Measurements from ENCODE around the gene TMEM198. TPM values are rescaled to one million over a fixed set of nuclear protein-coding genes. Genes with fewer than 3 reads are reported as not detected.
A peak's percentile ranks its signal among the peaks of the same experiment; 100 is the strongest.

TMEM198 gene
- total RNA-seq, 2 experiments from 2014 or later, result 2.1 to 2.2 TPM

DNA sequence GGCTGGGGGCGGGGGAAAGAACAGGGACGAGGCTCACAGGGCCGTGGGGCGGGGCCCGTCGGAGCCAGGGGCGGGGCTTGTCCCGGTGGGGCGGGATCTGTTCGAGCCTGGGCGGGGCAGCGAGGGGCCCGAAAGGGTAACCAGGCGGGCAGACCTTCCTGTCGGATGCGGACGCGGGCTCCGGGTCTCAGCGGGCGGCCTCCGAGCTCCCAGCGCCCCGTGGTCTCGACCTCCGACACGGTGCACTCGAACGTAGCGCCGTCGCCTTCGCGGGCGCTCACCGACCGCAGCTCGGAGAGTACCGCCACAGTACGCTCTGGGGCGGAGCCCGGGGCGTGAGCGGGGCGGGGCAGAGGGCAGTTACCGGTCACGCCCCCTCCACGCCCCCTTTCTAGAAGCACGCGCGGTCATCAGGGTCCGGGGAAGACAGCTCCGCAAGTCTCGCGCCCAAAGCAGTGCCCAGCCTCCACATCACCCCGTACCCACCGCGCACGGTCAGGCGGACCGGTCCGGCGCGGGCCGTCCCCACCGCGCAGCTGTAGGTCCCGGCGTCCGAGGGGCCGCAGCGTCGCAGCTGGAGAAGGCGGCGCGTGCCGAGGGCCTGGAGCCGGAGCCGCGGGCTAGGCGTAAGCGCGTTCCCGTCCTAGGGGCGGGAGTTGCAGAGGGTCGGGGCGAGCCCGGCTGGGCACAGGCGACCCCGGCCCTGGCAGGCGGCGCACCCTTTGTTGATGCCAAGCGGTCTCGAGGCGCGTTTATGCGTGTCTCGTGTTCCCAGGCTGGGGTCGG, 8.7 kb downstream of the TMEM198 start:
- Mint-ChIP-seq H3K36me3 (ENCODE audit: low read depth) (no peaks in the 10 kb centered on the region), H3K27ac (no peak overlapping the region), H3K9me3 (no peaks in the 10 kb centered on the region), H3K4me1 (ENCODE audit: low read depth) (no peaks in the 10 kb centered on the region), H3K4me3 (peak overlapping the region; percentile 74), H3K27me3 (peaks cover 37% of the 10 kb centered on the region)
- TF ChIP-seq, protein P1, sequence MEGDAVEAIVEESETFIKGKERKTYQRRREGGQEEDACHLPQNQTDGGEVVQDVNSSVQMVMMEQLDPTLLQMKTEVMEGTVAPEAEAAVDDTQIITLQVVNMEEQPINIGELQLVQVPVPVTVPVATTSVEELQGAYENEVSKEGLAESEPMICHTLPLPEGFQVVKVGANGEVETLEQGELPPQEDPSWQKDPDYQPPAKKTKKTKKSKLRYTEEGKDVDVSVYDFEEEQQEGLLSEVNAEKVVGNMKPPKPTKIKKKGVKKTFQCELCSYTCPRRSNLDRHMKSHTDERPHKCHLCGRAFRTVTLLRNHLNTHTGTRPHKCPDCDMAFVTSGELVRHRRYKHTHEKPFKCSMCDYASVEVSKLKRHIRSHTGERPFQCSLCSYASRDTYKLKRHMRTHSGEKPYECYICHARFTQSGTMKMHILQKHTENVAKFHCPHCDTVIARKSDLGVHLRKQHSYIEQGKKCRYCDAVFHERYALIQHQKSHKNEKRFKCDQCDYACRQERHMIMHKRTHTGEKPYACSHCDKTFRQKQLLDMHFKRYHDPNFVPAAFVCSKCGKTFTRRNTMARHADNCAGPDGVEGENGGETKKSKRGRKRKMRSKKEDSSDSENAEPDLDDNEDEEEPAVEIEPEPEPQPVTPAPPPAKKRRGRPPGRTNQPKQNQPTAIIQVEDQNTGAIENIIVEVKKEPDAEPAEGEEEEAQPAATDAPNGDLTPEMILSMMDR (IDR thresholded peaks at IDR 0.05), result no peak
- DNase-seq, result peak; percentile 87
- ChIA-PET CTCF (interaction anchor here (0.7 to 4.2 kb wide), 6 partner anchors 8 to 150 kb away, joined by 3 to 23 read pairs (median 4); no protein-coding TSS in a partner anchor), POLR2A (interaction anchor here (0.7 to 1.2 kb wide), 2 partner anchors 8 to 53 kb away, joined by 3 to 4 read pairs; partner anchors contain the start of genes CHPF and TMEM198)
- peak; percentile 92 for ATAC-seq
- intact Hi-C loops (cut with micrococcal nuclease), result no loop called here

DNA sequence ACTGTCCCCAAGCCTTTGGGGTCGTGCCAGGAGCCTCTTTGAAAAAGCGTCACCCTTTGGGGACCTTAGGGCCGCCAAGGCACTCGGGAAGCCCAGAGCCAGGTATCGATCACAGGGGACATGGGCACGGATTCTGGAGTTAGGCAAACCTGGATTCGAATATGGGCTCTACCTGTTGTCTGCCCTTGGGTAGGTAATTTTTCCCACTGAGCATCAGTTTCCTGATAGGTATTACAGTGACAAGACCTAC, 9.3 kb downstream of the TMEM198 start:
- H3K4me1 Mint-ChIP-seq (ENCODE audit: low read depth), result no peaks in the 10 kb centered on the region
- ChIA-PET CTCF (interaction anchor here (0.7 to 4.2 kb wide), 3 partner anchors 8 to 90 kb away, joined by 3 to 23 read pairs (median 3); no protein-coding TSS in a partner anchor), POLR2A (interaction anchor here (1.2 kb wide), 1 partner anchor 53 kb away, joined by 3 read pairs; no protein-coding TSS in a partner anchor)
- peaks cover 37% of the 10 kb centered on the region for H3K27me3 Mint-ChIP-seq
- peak overlapping the region; percentile 24 for H3K4me3 Mint-ChIP-seq
- ATAC-seq, result no peak
- TF ChIP-seq, protein P1 (IDR thresholded peaks at IDR 0.05), result no peak
- no peaks in the 10 kb centered on the region for H3K9me3 Mint-ChIP-seq
- no peak overlapping the region for H3K27ac Mint-ChIP-seq
- intact Hi-C loops (cut with micrococcal nuclease), result no loop called here
- no peaks in the 10 kb centered on the region for H3K36me3 Mint-ChIP-seq (ENCODE audit: low read depth)
- no peak for DNase-seq

DNA sequence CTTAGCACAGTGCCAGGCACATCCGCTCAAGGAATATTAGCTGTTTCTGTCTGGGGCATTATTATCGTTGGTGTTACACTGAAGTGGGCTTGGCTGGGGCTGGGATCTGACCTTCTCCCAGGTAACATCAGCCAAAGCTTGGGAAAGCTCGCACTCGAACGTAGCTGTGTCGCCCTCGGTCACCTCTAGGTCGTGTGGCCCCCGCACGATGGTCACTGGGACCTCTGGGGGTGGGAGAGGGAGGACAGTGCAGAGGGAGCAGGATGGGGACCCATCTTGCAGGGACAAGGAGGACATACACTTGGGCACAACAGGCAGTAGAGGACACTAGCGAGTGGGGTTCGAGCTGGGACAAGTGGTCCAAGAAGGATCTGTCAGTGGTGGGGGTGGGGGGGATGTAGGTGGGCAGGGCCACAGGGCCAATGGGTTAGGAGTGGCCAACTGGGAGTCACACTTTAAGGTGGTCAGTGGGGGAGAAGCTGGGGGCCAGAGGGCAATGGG, 9.7 kb downstream of the TMEM198 start:
- intact Hi-C loops (cut with micrococcal nuclease), result no loop called here
- ChIA-PET CTCF (interaction anchor here (0.9 to 4.2 kb wide), 2 partner anchors 9 to 12 kb away, joined by 3 to 23 read pairs; no protein-coding TSS in a partner anchor), POLR2A (no interaction called here)
- no peak overlapping the region for H3K27ac Mint-ChIP-seq
- ATAC-seq, result no peak
- TF ChIP-seq, protein P1 (IDR thresholded peaks at IDR 0.05), result no peak
- H3K36me3 Mint-ChIP-seq (ENCODE audit: low read depth), result no peaks in the 10 kb centered on the region
- peak overlapping the region; percentile 24 for H3K4me3 Mint-ChIP-seq
- H3K27me3 Mint-ChIP-seq, result peaks cover 34% of the 10 kb centered on the region
- no peaks in the 10 kb centered on the region for H3K4me1 Mint-ChIP-seq (ENCODE audit: low read depth)
- no peaks in the 10 kb centered on the region for H3K9me3 Mint-ChIP-seq
- DNase-seq, result no peak

DNA sequence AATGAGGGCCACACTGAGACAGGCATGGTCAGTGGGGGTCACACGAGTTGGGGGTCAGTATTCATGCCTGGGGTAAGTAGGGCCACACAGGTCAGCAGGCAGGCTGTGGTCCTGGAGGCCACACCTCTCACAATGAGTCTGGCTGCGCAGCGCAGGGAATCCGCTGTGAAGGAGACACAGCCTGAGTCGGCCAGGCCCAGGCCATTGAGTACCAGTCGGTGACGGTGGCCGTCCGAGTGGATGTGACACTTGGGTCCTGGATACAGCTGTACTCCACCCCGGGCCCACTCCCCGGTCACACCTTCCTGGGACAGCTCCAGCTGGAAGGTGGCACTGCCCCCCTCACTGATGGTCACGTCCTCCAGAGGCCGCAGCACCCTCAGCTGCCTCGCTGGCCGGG, 10.5 kb downstream of the TMEM198 start:
- no peaks in the 10 kb centered on the region for H3K36me3 Mint-ChIP-seq (ENCODE audit: low read depth)
- no peak overlapping the region for H3K4me3 Mint-ChIP-seq
- ATAC-seq (no peak), DNase-seq (no peak)
- ChIA-PET CTCF (interaction anchor here (1.4 to 4.2 kb wide), 2 partner anchors 13 kb away, joined by 3 to 23 read pairs; no protein-coding TSS in a partner anchor), POLR2A (no interaction called here)
- H3K27me3 Mint-ChIP-seq, result peaks cover 32% of the 10 kb centered on the region
- intact Hi-C loops (cut with micrococcal nuclease), result no loop called here
- H3K4me1 Mint-ChIP-seq (ENCODE audit: low read depth), result no peaks in the 10 kb centered on the region
- no peak overlapping the region for H3K27ac Mint-ChIP-seq
- no peaks in the 10 kb centered on the region for H3K9me3 Mint-ChIP-seq
- TF ChIP-seq, protein P1 (IDR thresholded peaks at IDR 0.05), result no peak

DNA sequence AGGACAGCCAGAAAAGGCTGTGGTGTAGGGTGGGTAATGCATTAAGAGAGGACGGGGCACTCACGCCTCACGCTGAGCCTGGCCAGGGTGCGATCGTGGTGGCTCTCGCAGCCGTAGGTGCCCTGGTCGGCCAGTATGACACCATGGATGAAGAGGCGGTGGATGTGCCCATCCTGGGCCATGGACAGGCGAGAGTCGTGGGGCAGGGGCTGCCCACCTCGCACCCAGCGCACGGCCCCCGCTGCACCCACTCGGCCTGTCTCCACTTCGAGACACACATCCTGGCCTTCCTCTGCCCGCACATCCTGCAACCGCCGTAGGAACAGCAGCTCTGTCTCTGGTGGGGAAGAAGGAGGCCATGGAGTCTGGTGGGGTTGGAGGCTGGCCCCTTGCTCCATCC, 12.1 kb downstream of the TMEM198 start:
- H3K4me1 Mint-ChIP-seq (ENCODE audit: low read depth), result no peaks in the 10 kb centered on the region
- CTCF ChIA-PET, result interaction anchor here (0.7 to 1.8 kb wide), 3 partner anchors 15 to 153 kb away, joined by 3 to 4 read pairs (median 3); no protein-coding TSS in a partner anchor
- intact Hi-C loops (cut with micrococcal nuclease), result no loop called here
- no peak overlapping the region for H3K27ac Mint-ChIP-seq
- TF ChIP-seq, protein P1 (IDR thresholded peaks at IDR 0.05), result no peak
- ATAC-seq (no peak), DNase-seq (no peak)
- no peak overlapping the region for H3K4me3 Mint-ChIP-seq
- no peaks in the 10 kb centered on the region for H3K36me3 Mint-ChIP-seq (ENCODE audit: low read depth)
- POLR2A ChIA-PET, result no interaction called here
- no peaks in the 10 kb centered on the region for H3K9me3 Mint-ChIP-seq
- H3K27me3 Mint-ChIP-seq, result peaks cover 26% of the 10 kb centered on the region
